Neural crest cell (in vitro differentiated cells): ENCODE data around the gene MICAL2. TPM values are rescaled to one million over a fixed set of nuclear protein-coding genes. Genes with fewer than 3 reads are reported as not detected.

Experiments used
- DNase-seq: peaks from one replicate; pipeline ENCODE4 v3.0.0; 2021; ENCODE audit warnings: low read depth, mixed read lengths, low spot score
- H3K27ac Mint-ChIP-seq: one replicate; pipeline ENCODE4 v1.8.0; 2021; ENCODE audit warnings: mild to moderate bottlenecking, mixed read lengths; ENCODE audit not compliant: unreplicated experiment
- H3K27me3 Mint-ChIP-seq: 2 replicates; pipeline ENCODE4 v1.8.0; 2021; ENCODE audit warnings: low read depth, mild to moderate bottlenecking, mixed read lengths
- H3K36me3 Mint-ChIP-seq: 2 replicates; pipeline ENCODE4 v1.8.0; 2021; ENCODE audit warnings: low read depth, mild to moderate bottlenecking, mixed read lengths
- H3K4me1 Mint-ChIP-seq: 2 replicates; pipeline ENCODE4 v1.8.0; 2021; ENCODE audit warnings: mixed read lengths
- H3K4me3 Mint-ChIP-seq: one replicate; pipeline ENCODE4 v1.8.0; 2021; ENCODE audit warnings: mild to moderate bottlenecking, mixed read lengths
- H3K9me3 Mint-ChIP-seq: 2 replicates; pipeline ENCODE4 v1.8.0; 2021; ENCODE audit warnings: mixed read lengths
- CTCF ChIP-seq: fragments of 200-600 bp; sonication (generic); conservative IDR thresholded peaks from 2 replicates; pipeline ENCODE4 v1.5.0; 2021; ENCODE audit warnings: antibody characterized with exemption, mild to moderate bottlenecking
- total RNA-seq: library from RNA; stranded (reverse); gene quantifications from 2 replicates; pipeline ENCODE4 v1.2.1, GENCODE V29; 2021

MICAL2 gene
- total RNA-seq, 1 donor from 2014 or later: 1.1 TPM

GRCh38 chr11:12286606-12287005 lies 176.2 kb downstream of the MICAL2 start:
- DNase-seq: no peak
- Mint-ChIP-seq H3K27me3 (peaks cover 13% of the 10 kb centered on the region), H3K4me3 (no peak overlapping the region), H3K36me3 (no peaks in the 10 kb centered on the region), H3K4me1 (peaks cover 10% of the 10 kb centered on the region), H3K27ac (no peak overlapping the region), H3K9me3 (peaks cover 2% of the 10 kb centered on the region)
- no peak for TF ChIP-seq CTCF

- no peak for TF ChIP-seq CTCF
- peak overlapping the region; percentile 81 for H3K27ac Mint-ChIP-seq
- no peaks in the 10 kb centered on the region for H3K36me3 Mint-ChIP-seq
- DNase-seq: no peak
- H3K27me3 Mint-ChIP-seq: peaks cover 11% of the 10 kb centered on the region
- H3K9me3 Mint-ChIP-seq: peaks cover 2% of the 10 kb centered on the region
- no peak overlapping the region for H3K4me3 Mint-ChIP-seq
- peaks cover 10% of the 10 kb centered on the region for H3K4me1 Mint-ChIP-seq
Measured at GRCh38 chr11:12287009-12287373, 176.6 kb downstream of the MICAL2 start.

- no peak overlapping the region for H3K27ac Mint-ChIP-seq
- H3K36me3 Mint-ChIP-seq: no peaks in the 10 kb centered on the region
- H3K9me3 Mint-ChIP-seq: peaks cover 2% of the 10 kb centered on the region
- peaks cover 7% of the 10 kb centered on the region for H3K27me3 Mint-ChIP-seq
- peak; percentile 51 for TF ChIP-seq CTCF
- peak; percentile 38 for DNase-seq
- H3K4me3 Mint-ChIP-seq: no peak overlapping the region
- H3K4me1 Mint-ChIP-seq: peaks cover 10% of the 10 kb centered on the region
Measured at GRCh38 chr11:12287374-12288211, 177.2 kb downstream of the MICAL2 start.

- no peak overlapping the region for H3K27ac Mint-ChIP-seq
- peaks cover under 1% of the 10 kb centered on the region for H3K27me3 Mint-ChIP-seq
- peaks cover 10% of the 10 kb centered on the region for H3K4me1 Mint-ChIP-seq
Measured at GRCh38 chr11:12288212-12288930, 178.0 kb downstream of the MICAL2 start.

More at GRCh38 chr11:12288212-12288930, 178.0 kb downstream of the MICAL2 start:
- Mint-ChIP-seq H3K9me3 (peaks cover 2% of the 10 kb centered on the region), H3K36me3 (no peaks in the 10 kb centered on the region), H3K4me3 (no peak overlapping the region)
- peak; percentile 92 for DNase-seq
- TF ChIP-seq CTCF: peak; percentile 89
